ENCODE measurements around the gene PLSCR2.
"Not testable (repeated sequence)": the region's sequence is repeated elsewhere in the genome, so short reads cannot be mapped to it uniquely, and the experiment has no call there.

The PLSCR2 gene

GRCh38 chr3:146412711-146413110, 56.6 kb downstream of the PLSCR2 start:
- not testable (repeated sequence) for DNase-seq

GRCh38 chr3:146407956-146408355, 61.4 kb downstream of the PLSCR2 start:
- DNase-seq, result no peak

GRCh38 chr3:146404436-146404835, 64.9 kb downstream of the PLSCR2 start:
- DNase-seq, result no peak

- DNase-seq, result no peak
These were observed 65.6 kb downstream of the PLSCR2 start for GRCh38 chr3:146403792-146404191.

- DNase-seq, result no peak
These were observed 72.6 kb downstream of the PLSCR2 start for GRCh38 chr3:146396792-146397191.

- DNase-seq, result no peak
These were observed 74.2 kb downstream of the PLSCR2 start for GRCh38 chr3:146395164-146395563.

- DNase-seq, result no peak
These were observed 78.4 kb downstream of the PLSCR2 start for GRCh38 chr3:146390957-146391356.

- no peak for DNase-seq
These were observed 79.2 kb downstream of the PLSCR2 start for GRCh38 chr3:146390006-146390772.

GRCh38 chr3:146387566-146387965, 81.8 kb downstream of the PLSCR2 start:
- no peak for DNase-seq

- DNase-seq, result no peak
These were observed 82.4 kb downstream of the PLSCR2 start for GRCh38 chr3:146386936-146387335.

- DNase-seq, result no peak
These were observed 84.6 kb downstream of the PLSCR2 start for GRCh38 chr3:146384786-146385185.

All from activated CD4-positive, CD25-positive, alpha-beta regulatory T cell (primary cell).